GM23338 (cell line): ENCODE data around the gene CRADD. TPM values are rescaled to one million over a fixed set of nuclear protein-coding genes. Genes with fewer than 3 reads are reported as not detected.

ENCODE experiments used
- ATAC-seq: fragments of 200-7000 bp; cut with Tn5 transposase; 3 replicates; pipeline ENCODE4 v1.9.1; 2020
- DNase-seq: peaks from one replicate; pipeline ENCODE4 v3.0.0-alpha.2; 2015; ENCODE audit warnings: low spot score
- H2AFZ ChIP-seq: fragments of 200-600 bp; sonication (generic); 2 replicates; pipeline ENCODE4 v1.8.0; 2016; ENCODE audit warnings: antibody characterized with exemption, mild to moderate bottlenecking, moderate library complexity
- H3F3A ChIP-seq: fragments of 200-600 bp; sonication (generic); replicated peaks from 2 replicates; pipeline ENCODE4 v1.8.0; 2017; ENCODE audit warnings: antibody characterized with exemption, mixed run types, low read depth
- H3K27ac ChIP-seq: fragments of 200-600 bp; sonication (generic); 2 replicates; pipeline ENCODE4 v1.6.1; 2016; ENCODE audit warnings: low read depth
- H3K27me3 ChIP-seq: fragments of 200-600 bp; sonication (generic); 2 replicates; pipeline ENCODE4 v1.8.0; 2016; ENCODE audit warnings: mild to moderate bottlenecking, mixed run types, moderate library complexity; ENCODE audit not compliant: insufficient read depth
- H3K36me3 ChIP-seq: fragments of 200-600 bp; sonication (generic); 2 replicates; pipeline ENCODE4 v1.8.0; 2016; ENCODE audit warnings: mild to moderate bottlenecking; ENCODE audit not compliant: insufficient read depth
- H3K4me1 ChIP-seq: fragments of 200-600 bp; sonication (generic); 2 replicates; pipeline ENCODE4 v1.8.0; 2016; ENCODE audit warnings: mild to moderate bottlenecking, moderate library complexity; ENCODE audit not compliant: insufficient read depth
- H3K4me2 ChIP-seq: fragments of 200-600 bp; sonication (generic); 2 replicates; pipeline ENCODE4 v1.7.1; 2017; ENCODE audit warnings: mixed run types
- H3K4me3 ChIP-seq: fragments of 200-600 bp; sonication (generic); 2 replicates; pipeline ENCODE4 v1.6.1; 2016; ENCODE audit warnings: mixed run types
- H3K79me2 ChIP-seq: fragments of 200-600 bp; sonication (generic); replicated peaks from 2 replicates; pipeline ENCODE4 v1.8.0; 2017; ENCODE audit warnings: mild to moderate bottlenecking; ENCODE audit not compliant: insufficient read depth
- H3K9me2 ChIP-seq: fragments of 200-600 bp; sonication (generic); 2 replicates; pipeline ENCODE4 v1.8.0; 2017; ENCODE audit not compliant: insufficient read depth
- H4K20me1 ChIP-seq: fragments of 200-600 bp; sonication (generic); replicated peaks from 2 replicates; pipeline ENCODE4 v1.8.0; 2017; ENCODE audit warnings: mild to moderate bottlenecking; ENCODE audit not compliant: insufficient read depth
- H3K27ac Mint-ChIP-seq: 2 replicates; pipeline ENCODE4 v1.8.0; 2020; ENCODE audit warnings: inconsistent platforms, mild to moderate bottlenecking, moderate library complexity, mixed read lengths
- H3K27me3 Mint-ChIP-seq: 3 replicates; pipeline ENCODE4 v1.8.0; 2022; ENCODE audit warnings: low read depth, mild to moderate bottlenecking, moderate library complexity, mixed read lengths, inconsistent platforms; ENCODE audit not compliant: insufficient read depth, poor library complexity
- H3K36me3 Mint-ChIP-seq: 3 replicates; pipeline ENCODE4 v1.8.0; 2021; ENCODE audit warnings: low read depth, mild to moderate bottlenecking, inconsistent platforms, moderate library complexity, mixed read lengths
- H3K4me1 Mint-ChIP-seq: 3 replicates; pipeline ENCODE4 v1.8.0; 2020; ENCODE audit warnings: mild to moderate bottlenecking, inconsistent platforms, mixed read lengths
- H3K4me3 Mint-ChIP-seq: 3 replicates; pipeline ENCODE4 v1.8.0; 2021; ENCODE audit warnings: moderate library complexity, mild to moderate bottlenecking, inconsistent platforms, mixed read lengths
- H3K9me3 Mint-ChIP-seq: 3 replicates; pipeline ENCODE4 v1.8.0; 2020; ENCODE audit warnings: moderate library complexity, mild to moderate bottlenecking, inconsistent platforms, mixed read lengths
- CREB1 ChIP-seq: fragments of 250-450 bp; sonication (Bioruptor Pico); IDR thresholded peaks from 2 replicates; pipeline ENCODE4 v1.5.0; 2020; ENCODE audit warnings: low read depth, mild to moderate bottlenecking, moderate library complexity
- EZH2 ChIP-seq: fragments of 200-600 bp; sonication (generic); IDR thresholded peaks from one replicate; pipeline ENCODE4 v1.8.0; 2017; ENCODE audit warnings: antibody characterized with exemption, mild to moderate bottlenecking, low read depth; ENCODE audit not compliant: unreplicated experiment
- EZH2phosphoT487 ChIP-seq: fragments of 200-600 bp; sonication (generic); IDR thresholded peaks from one replicate; pipeline ENCODE4 v1.8.1; 2018; ENCODE audit warnings: antibody characterized with exemption; ENCODE audit not compliant: unreplicated experiment
- NANOG ChIP-seq: IDR thresholded peaks from 2 replicates; pipeline ENCODE4 v1.6.1; 2016; ENCODE audit warnings: antibody characterized with exemption, borderline replicate concordance
- POLR2AphosphoS5 ChIP-seq: IDR thresholded peaks from 2 replicates; pipeline ENCODE4 v1.6.1; 2016; ENCODE audit warnings: antibody characterized with exemption, low read depth
- STAT1 ChIP-seq: IDR thresholded peaks from one replicate; pipeline ENCODE4 v1.6.1; 2016; ENCODE audit warnings: antibody characterized with exemption; ENCODE audit not compliant: unreplicated experiment
- ZNF114 ChIP-seq: fragments of 250-450 bp; sonication (Bioruptor Pico); IDR thresholded peaks from 2 replicates; pipeline ENCODE4 v1.5.0; 2020; ENCODE audit warnings: mild to moderate bottlenecking, moderate library complexity
- ZNF331 ChIP-seq: fragments of 250-450 bp; sonication (Bioruptor Pico); IDR thresholded peaks from 2 replicates; pipeline ENCODE4 v1.5.0; 2020; ENCODE audit warnings: low read depth, mild to moderate bottlenecking, moderate library complexity
- polyA plus RNA-seq: library from polyadenylated mRNA; unstranded; fragments of >200 nt; fragmentation: Nextera tagmentation; extraction: Ambion mirVana; gene quantifications from 2 replicates; pipeline ENCODE4 v1.2.1, GENCODE V29; 2016
- total RNA-seq: library from RNA; depleted of rRNA; stranded (reverse); fragments of >200 nt; shearing (Covaris generic); gene quantifications from 2 replicates; pipeline ENCODE4 v1.2.3, GENCODE V29; 2014
- TF ChIP-seq, protein P1 (sequence below), 2 experiments: fragments of 200-600 bp in 1 of 2; sonication (generic) in 1 of 2; conservative IDR thresholded peaks; 2 replicates each; pipeline versions ENCODE4 v1.5.1 to v1.6.1; 2016 to 2017; ENCODE audit warnings: antibody characterized with exemption in 2 of 2, low read depth in 2 of 2, mild to moderate bottlenecking in 2 of 2, moderate library complexity in 1 of 2
- TF ChIP-seq, protein P2 (sequence below): IDR thresholded peaks from one replicate; pipeline ENCODE4 v1.6.1; 2018; ENCODE audit warnings: antibody characterized with exemption; ENCODE audit not compliant: unreplicated experiment
- TF ChIP-seq, protein P3 (sequence below): fragments of 250-450 bp; sonication (Bioruptor Pico); IDR thresholded peaks from 2 replicates; pipeline ENCODE4 v1.5.0; 2020; ENCODE audit warnings: mild to moderate bottlenecking, moderate library complexity

Gene CRADD
- total and polyA plus RNA-seq, 2 experiments from 2014 or later: 6.3 to 27.9 TPM

DNA sequence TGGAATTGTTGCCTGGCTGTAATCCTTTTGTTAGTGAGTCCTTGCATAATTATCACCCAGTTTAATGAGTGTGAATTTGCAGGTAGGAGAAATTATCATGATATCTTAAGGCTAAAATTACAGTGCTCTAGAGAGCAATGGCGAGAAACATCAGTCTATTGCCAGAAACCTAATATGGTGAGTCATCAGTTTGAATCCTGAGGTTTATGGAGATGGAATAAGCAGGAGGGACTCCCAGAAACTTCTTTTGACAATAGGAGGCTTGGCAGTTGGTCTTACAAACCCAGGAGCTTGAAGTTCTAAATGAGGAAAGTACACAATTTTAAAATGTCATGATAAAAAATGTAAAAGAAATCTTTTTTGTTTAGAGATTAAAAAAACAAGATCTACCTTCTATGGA lies 31.5 kb upstream of the CRADD start:
- Histone ChIP-seq H3F3A (no peaks in the 10 kb centered on the region), H3K9me2 (peaks cover 11% of the 10 kb centered on the region), H3K4me2 (no peak overlapping the region), H3K36me3 (no peaks in the 10 kb centered on the region), H3K4me1 (no peaks in the 10 kb centered on the region), H3K4me3 (no peak overlapping the region), H2AFZ (peak overlapping the region; percentile 1; the same call in 1 of the 2 replicates), H3K79me2 (no peaks in the 10 kb centered on the region), H3K27me3 (no peaks in the 10 kb centered on the region), H4K20me1 (no peaks in the 10 kb centered on the region), H3K27ac (no peak overlapping the region)
- peaks cover 6% of the 10 kb centered on the region; the same call in 2 of the 3 replicates for H3K4me1 Mint-ChIP-seq
- DNase-seq: no peak
- no peak for TF ChIP-seq NANOG
- TF ChIP-seq ZNF114 (CRISPR knock-in tag): no peak
- TF ChIP-seq, protein P1, sequence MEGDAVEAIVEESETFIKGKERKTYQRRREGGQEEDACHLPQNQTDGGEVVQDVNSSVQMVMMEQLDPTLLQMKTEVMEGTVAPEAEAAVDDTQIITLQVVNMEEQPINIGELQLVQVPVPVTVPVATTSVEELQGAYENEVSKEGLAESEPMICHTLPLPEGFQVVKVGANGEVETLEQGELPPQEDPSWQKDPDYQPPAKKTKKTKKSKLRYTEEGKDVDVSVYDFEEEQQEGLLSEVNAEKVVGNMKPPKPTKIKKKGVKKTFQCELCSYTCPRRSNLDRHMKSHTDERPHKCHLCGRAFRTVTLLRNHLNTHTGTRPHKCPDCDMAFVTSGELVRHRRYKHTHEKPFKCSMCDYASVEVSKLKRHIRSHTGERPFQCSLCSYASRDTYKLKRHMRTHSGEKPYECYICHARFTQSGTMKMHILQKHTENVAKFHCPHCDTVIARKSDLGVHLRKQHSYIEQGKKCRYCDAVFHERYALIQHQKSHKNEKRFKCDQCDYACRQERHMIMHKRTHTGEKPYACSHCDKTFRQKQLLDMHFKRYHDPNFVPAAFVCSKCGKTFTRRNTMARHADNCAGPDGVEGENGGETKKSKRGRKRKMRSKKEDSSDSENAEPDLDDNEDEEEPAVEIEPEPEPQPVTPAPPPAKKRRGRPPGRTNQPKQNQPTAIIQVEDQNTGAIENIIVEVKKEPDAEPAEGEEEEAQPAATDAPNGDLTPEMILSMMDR (conservative IDR thresholded peaks at IDR 0.05; ENCODE audit: low read depth in 2 of 2): no peak
- no peak for TF ChIP-seq ZNF331 (CRISPR knock-in tag)
- TF ChIP-seq, protein P2, sequence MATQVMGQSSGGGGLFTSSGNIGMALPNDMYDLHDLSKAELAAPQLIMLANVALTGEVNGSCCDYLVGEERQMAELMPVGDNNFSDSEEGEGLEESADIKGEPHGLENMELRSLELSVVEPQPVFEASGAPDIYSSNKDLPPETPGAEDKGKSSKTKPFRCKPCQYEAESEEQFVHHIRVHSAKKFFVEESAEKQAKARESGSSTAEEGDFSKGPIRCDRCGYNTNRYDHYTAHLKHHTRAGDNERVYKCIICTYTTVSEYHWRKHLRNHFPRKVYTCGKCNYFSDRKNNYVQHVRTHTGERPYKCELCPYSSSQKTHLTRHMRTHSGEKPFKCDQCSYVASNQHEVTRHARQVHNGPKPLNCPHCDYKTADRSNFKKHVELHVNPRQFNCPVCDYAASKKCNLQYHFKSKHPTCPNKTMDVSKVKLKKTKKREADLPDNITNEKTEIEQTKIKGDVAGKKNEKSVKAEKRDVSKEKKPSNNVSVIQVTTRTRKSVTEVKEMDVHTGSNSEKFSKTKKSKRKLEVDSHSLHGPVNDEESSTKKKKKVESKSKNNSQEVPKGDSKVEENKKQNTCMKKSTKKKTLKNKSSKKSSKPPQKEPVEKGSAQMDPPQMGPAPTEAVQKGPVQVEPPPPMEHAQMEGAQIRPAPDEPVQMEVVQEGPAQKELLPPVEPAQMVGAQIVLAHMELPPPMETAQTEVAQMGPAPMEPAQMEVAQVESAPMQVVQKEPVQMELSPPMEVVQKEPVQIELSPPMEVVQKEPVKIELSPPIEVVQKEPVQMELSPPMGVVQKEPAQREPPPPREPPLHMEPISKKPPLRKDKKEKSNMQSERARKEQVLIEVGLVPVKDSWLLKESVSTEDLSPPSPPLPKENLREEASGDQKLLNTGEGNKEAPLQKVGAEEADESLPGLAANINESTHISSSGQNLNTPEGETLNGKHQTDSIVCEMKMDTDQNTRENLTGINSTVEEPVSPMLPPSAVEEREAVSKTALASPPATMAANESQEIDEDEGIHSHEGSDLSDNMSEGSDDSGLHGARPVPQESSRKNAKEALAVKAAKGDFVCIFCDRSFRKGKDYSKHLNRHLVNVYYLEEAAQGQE: no peak
- TF ChIP-seq STAT1: no peak
- TF ChIP-seq POLR2AphosphoS5: no peak
- TF ChIP-seq EZH2phosphoT487: no peak
- TF ChIP-seq, protein P3, sequence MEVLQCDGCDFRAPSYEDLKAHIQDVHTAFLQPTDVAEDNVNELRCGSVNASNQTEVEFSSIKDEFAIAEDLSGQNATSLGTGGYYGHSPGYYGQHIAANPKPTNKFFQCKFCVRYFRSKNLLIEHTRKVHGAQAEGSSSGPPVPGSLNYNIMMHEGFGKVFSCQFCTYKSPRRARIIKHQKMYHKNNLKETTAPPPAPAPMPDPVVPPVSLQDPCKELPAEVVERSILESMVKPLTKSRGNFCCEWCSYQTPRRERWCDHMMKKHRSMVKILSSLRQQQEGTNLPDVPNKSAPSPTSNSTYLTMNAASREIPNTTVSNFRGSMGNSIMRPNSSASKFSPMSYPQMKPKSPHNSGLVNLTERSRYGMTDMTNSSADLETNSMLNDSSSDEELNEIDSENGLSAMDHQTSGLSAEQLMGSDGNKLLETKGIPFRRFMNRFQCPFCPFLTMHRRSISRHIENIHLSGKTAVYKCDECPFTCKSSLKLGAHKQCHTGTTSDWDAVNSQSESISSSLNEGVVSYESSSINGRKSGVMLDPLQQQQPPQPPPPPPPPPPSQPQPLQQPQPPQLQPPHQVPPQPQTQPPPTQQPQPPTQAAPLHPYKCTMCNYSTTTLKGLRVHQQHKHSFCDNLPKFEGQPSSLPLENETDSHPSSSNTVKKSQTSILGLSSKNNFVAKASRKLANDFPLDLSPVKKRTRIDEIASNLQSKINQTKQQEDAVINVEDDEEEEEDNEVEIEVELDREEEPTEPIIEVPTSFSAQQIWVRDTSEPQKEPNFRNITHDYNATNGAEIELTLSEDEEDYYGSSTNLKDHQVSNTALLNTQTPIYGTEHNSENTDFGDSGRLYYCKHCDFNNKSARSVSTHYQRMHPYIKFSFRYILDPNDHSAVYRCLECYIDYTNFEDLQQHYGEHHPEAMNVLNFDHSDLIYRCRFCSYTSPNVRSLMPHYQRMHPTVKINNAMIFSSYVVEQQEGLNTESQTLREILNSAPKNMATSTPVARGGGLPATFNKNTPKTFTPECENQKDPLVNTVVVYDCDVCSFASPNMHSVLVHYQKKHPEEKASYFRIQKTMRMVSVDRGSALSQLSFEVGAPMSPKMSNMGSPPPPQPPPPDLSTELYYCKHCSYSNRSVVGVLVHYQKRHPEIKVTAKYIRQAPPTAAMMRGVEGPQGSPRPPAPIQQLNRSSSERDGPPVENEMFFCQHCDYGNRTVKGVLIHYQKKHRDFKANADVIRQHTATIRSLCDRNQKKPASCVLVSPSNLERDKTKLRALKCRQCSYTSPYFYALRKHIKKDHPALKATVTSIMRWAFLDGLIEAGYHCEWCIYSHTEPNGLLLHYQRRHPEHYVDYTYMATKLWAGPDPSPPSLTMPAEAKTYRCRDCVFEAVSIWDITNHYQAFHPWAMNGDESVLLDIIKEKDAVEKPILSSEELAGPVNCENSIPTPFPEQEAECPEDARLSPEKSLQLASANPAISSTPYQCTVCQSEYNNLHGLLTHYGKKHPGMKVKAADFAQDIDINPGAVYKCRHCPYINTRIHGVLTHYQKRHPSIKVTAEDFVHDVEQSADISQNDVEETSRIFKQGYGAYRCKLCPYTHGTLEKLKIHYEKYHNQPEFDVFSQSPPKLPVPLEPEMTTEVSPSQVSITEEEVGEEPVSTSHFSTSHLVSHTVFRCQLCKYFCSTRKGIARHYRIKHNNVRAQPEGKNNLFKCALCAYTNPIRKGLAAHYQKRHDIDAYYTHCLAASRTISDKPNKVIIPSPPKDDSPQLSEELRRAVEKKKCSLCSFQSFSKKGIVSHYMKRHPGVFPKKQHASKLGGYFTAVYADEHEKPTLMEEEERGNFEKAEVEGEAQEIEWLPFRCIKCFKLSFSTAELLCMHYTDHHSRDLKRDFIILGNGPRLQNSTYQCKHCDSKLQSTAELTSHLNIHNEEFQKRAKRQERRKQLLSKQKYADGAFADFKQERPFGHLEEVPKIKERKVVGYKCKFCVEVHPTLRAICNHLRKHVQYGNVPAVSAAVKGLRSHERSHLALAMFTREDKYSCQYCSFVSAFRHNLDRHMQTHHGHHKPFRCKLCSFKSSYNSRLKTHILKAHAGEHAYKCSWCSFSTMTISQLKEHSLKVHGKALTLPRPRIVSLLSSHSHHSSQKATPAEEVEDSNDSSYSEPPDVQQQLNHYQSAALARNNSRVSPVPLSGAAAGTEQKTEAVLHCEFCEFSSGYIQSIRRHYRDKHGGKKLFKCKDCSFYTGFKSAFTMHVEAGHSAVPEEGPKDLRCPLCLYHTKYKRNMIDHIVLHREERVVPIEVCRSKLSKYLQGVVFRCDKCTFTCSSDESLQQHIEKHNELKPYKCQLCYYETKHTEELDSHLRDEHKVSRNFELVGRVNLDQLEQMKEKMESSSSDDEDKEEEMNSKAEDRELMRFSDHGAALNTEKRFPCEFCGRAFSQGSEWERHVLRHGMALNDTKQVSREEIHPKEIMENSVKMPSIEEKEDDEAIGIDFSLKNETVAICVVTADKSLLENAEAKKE (CRISPR knock-in tag): no peak
- TF ChIP-seq CREB1 (CRISPR knock-in tag): no peak
- no peak for TF ChIP-seq EZH2
- no peaks in the 10 kb centered on the region for H3K9me3 Mint-ChIP-seq
- no peak for ATAC-seq
- H3K27ac Mint-ChIP-seq: no peak overlapping the region
- H3K4me3 Mint-ChIP-seq: no peak overlapping the region
- H3K27me3 Mint-ChIP-seq: no peaks in the 10 kb centered on the region
- no peaks in the 10 kb centered on the region; the same call in 2 of the 3 replicates for H3K36me3 Mint-ChIP-seq
